Activated T-helper 9 cell treated with anti-CD3 and anti-CD28 coated beads, Interleukin-2, amount 50 U/mL, for 16 hours (primary cell): ENCODE results near the gene SLC47A2.

ENCODE experiments used
- DNase-seq: peaks from one replicate; pipeline ENCODE4 v3.0.0-alpha.2; 2020; ENCODE audit warnings: low read depth

SLC47A2 gene

DNA sequence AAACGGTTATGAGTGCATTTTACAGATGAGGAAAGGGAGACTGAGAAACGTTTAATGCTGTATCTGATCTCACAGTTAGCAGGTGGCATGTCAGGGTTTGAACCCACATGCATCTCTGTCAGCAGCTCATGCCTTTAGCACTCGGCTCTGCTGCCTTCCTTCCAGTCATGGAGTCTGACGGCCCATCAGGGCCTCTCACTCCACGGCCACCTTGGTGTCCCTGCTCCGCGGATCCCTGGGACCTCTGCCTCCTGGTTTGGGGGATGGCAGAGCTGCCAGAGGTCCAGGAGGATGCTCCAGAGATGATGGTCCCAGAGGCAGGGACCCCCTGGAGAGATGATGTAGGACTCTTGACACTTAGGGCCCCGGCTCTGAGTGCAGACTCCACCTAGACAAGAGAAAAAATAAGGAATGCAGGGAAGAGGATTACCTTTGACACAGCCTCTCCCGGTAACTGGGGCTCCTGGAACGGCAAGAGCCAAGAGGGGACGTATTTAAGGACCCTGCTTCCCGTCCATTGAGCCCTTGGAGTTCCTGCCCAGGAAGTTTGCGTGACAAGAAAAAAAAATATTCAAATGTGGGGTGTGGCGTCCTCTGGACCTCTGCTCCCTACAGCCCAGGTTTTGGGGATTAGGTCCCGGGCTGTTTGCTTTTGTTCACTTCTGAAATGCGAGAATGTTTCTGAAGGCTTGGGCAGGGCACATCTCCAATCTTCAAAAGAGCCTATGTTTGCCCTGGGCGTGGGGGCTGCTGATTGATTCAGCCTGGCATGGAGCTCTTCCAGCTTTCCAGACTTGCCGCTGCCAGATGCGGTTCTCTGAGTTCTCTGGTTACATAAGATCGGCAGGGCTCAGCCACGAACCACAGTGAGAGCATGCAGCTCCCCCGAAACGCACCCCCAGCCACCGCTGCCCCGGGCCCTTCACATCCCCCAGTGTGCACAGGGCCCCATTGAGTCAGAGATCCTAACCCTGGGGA is 31.7 kb upstream of the SLC47A2 start, which contains the start of gene ALDH3A1:
ALDH3A1 (minus strand) TSS at position 470 of the 978 bp plus-strand sequence. CDS start 3,169 bp downstream, outside the sequence.
- no peak for DNase-seq

DNA sequence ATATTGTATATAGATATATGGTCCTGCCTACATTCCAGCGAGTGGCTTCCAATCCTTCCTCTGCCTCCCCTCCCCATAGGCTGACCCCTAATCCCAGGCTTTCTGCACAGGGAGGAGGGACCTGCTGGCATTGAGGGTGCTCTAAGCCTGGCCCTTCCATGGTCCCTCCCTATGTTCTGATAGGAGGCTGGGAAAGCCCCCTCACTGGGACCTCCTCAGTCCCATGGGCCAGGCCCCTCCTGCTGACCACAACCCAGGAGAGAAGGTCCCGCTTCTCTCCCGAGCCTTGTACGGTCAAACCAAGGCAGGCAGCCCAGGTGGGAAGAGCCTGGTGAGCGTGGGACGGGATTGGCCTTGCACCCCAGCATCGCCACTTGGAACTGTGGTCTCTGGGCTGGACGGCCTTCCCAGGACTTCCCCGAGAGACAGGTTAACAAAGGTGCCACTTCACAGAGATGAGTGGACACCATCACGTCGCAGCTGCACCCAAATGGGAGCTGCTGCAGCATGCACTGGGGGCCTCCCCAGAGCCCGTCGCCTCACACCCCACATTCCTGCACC is 30.9 kb upstream of the SLC47A2 start:
- DNase-seq: no peak

DNA sequence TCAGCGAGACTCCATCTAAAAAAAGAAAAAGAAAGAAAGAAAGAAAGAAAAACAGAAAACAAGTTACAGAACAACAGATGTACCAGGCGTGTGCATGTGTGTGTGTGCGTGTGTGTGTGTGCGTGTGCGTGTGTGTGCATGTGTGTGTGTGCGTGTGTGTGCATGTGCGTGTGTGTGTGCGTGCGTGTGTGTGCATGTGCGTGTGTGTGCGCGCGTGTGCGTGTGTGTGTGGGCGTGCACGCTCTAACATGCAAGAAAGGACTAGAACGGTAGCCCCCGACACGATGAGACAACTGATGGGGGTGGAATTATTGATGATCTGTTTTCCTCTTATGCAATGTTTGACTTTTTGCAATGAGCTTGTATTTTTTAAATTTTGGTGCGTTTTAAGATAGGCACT is 30.1 kb upstream of the SLC47A2 start:
- no peak for DNase-seq

DNA sequence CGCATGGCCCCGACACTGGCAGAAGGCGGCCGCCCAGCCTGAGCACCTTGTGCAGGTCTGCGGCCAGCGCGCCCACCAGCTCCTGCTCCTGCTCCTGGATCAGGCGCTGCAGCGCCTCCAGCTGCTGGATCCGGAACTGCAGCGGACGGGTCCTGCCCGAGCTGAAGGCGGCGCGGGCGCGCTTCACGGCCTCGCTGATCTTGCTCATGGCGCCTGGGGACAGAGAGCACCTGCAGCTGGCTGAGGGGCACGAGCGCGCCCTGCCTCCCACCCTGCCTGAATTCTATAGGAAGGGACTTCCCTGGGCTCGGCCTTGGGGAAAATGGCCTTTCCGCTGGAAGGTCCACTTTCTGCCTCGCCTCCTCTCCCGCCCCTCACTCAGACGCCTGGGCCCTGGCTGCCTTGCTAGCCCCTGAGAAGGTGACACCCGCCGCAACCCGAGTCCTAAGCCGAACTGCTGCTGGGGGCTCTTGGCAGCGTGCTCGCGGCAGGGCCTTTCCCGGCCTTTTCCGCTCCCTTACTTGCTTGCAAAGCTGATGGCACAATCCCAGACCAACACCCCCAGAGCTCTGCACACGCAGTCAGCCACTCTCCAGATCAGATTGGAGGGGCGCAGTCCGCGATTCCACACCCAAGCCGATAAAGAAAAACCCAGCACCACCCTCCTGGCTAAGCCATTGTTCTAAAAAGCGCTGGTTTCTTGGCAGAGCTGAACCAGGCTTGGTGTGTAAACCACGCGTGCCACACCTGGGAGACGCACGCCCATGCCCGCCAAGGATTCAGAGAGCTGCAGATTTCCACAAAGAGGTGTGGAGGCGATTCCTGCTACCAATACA is 28.8 kb upstream of the SLC47A2 start:
- DNase-seq: peak; percentile 69

DNA sequence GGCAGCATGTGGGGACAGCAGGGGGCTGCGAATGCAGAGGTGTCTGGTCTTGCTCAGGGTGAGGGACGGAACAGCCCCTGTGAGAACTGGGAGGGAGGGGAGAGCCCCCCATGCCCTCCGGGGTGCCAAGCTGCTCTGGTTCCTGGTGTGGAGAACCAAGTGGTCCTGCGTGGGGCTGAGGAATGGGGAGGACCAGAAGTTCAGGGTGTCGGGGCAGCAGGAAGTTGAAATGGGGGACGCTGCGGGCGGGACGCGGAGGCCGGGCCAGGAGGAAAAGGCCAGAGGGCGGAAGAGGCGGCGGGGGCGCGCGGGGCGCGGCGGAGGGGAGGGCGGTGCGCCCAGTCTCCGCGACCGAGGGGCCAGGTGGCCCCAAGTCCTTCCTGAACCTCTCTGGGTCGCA is 28.1 kb upstream of the SLC47A2 start:
- no peak for DNase-seq

DNA sequence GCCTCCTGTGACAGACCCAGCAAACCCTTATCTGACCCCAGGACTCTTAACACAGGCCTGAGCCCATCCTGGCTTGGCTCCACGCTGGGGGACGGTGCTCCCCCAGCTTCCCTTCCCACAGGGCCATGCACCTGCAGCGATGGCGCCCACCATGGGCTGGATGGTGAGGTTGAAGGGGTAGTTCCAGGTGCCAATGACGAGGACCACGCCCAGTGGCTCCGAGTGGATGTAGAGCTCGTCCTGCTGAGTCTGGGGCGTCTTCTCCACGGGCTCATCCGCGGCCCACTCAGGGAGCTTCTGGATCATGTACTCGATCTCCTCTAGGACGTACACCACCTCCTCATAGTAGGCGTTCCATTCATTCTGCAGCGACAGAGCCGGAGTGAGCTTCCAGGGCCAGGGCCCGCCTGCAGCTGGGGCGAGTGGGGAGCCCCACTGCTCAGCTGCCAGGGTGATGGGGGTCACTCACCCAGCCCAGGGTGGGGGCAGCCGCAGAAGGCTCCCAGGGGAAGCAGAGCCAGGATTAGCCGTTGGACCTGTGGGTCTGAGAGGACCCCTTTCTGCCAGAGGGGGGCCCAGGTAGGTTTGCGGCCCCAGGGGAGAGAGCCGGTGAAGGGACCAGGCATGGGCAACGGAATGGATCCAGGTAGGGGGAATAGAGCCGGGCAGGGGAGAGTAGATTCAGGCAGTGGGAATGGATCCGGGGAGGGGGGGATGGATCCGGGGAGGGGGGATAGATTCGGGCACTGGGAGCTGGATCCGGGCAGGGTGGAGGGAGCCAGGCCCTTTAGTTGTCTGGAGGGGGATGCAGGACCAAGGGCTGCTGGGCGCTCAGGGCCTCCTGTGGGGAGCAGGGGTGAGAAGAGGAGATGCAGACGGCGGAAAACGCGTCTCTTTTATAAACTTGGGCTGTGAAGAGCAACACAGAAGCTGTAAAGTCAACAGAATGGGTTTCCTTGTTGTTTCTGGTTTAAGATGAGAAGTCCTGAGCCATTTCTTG is 27.0 kb upstream of the SLC47A2 start:
- DNase-seq: no peak

DNA sequence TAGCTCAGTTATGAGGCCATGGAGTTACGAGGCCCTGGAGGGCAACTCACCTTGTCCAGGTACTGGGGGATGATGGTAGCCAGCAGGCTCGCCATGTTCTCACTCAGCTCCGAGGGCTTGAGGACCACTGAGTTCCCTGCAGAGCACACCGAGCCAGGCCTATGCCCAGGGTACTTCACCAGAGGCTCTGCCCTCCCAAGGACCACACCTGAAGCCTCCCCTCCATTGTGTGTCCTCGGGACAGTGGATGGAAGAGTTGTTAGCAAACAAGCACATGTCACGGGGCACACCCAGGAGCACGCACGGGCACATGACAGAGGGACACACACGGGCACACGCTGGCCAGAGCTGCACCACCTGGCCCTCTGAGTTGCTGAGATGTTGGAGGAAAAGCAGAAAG is 26.1 kb upstream of the SLC47A2 start:
- DNase-seq: no peak

DNA sequence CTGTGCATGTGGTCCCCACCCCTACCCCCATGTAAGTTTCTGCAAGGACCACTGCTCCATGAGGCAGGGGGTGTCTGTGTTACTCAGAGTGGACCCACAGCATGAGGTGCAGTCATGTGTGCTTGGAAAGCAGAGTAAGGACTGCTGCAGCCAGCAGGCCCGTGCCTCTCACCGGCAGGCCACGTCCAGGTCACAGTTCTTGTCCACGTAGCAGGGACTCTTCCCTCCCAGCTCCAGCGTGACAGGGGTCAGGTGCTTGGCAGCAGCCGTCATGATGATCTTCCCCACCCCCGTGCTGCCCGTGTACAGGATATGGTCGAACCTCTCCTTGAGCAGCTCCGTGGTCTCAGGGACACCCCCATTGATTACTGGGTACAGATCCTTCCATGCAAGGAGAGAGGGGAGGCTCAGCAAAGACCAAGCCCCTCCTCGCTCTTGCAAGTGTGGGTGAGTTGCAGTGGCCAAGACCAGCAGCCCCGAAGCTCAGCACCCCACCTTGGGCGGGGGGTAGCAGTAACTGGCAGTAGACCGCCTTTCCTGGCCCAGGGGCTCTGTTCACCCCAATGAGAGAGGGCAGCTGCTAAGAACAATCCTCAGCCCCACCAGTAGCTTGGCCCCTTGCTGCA is 25.6 kb upstream of the SLC47A2 start:
- no peak for DNase-seq

DNA sequence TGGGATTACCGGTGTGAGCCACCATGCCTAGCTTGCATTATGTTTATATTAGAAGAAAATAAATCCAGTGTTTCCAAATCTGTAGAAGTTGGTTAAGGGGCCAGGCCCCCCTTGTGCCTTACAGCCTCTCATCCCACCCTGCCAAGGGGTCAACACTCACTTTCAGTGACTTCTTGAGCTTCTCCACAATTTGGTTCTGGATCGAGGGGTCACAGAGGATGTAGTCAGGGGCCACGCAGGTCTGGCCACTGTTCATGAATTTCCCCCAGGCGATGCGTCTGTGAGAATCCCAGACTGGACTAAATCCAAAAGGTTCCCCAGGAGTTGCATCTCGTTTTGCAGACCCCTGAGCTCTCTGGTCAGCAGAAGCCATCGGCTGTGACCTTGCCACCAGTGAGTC is 24.5 kb upstream of the SLC47A2 start:
- DNase-seq: no peak

DNA sequence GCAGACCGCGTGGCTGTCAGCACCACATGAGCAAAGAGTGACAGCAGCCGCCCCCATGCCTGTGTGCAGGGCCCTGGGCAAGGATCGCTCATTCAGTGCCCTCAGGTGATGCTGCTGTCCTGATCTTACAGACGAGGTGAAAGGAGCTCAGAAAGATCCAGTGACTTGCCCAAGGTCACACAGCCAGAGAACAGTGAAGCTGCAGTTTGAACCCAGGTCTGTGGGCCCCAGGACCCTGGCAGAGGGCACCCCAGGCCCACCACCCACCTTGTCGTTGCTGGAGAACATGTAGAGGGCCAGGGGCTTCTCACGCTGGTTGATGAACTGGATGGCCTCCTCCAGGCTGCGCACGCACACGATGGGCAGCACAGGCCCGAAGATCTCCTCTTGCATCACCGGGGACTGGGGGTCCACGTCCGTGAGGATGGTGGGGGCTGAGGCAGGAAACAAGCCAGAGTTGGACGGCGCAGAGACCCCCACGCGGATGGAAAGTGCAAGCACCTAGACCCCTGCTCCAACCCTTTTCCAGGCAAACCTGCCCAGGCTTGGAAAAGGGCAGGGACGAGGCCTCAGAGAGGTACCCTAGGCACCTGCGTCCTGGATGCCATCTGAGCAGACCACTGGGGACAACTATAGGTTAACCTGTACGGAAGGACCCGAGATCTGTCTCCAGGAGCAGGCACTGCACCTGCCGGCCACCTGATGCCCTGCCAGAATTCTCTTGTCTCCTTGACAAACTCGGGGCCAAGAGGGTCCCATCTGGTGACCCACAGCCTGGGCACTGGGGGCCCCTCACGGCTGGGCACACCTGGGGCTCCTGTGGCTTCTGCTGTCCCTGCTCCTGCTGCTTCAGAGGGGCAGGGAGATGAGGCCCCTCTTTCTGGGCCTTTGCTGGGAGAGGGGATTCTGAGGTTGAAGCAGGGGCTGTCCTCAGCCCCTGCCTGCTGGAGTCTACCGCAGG is 23.1 kb upstream of the SLC47A2 start:
- DNase-seq: no peak

DNA sequence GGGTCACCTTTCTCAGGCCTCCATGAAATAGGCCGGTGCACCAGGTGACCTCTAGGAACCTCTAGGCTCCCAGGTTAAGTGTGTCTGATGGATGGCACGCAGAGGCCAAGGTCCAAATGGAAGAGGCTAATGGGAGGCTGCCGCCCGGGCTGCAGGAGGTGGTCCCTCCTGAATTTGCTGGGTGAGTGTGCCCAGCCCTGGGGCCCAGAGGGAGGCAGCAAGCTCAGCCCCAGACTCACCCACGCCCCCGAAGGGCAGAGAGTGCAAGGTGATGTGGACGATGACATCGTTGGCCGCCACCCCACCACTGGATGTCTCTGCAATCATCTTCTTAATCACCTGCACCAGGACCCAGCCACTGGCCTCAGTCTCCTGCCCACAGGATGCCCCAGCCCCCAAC is 22.4 kb upstream of the SLC47A2 start:
- no peak for DNase-seq

DNA sequence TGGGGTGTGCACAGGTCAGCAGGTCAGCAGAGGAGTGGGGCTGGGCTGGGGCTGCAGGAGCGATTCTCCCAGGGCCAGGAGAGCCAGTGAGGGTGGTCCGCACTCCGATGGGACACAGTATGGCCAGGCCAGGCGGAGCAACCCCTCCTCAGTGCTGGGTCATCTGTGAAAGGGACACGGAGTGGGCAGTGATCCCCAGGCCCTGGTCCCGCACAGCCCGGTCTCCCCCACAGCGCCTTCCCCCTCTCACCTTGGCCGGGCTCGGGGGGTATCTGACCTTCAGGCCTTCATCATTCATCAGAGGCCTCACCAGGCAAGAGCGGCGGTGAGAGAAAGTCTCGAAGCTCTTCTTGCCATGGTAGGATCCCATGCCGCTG is 21.7 kb upstream of the SLC47A2 start:
- no peak for DNase-seq

DNA sequence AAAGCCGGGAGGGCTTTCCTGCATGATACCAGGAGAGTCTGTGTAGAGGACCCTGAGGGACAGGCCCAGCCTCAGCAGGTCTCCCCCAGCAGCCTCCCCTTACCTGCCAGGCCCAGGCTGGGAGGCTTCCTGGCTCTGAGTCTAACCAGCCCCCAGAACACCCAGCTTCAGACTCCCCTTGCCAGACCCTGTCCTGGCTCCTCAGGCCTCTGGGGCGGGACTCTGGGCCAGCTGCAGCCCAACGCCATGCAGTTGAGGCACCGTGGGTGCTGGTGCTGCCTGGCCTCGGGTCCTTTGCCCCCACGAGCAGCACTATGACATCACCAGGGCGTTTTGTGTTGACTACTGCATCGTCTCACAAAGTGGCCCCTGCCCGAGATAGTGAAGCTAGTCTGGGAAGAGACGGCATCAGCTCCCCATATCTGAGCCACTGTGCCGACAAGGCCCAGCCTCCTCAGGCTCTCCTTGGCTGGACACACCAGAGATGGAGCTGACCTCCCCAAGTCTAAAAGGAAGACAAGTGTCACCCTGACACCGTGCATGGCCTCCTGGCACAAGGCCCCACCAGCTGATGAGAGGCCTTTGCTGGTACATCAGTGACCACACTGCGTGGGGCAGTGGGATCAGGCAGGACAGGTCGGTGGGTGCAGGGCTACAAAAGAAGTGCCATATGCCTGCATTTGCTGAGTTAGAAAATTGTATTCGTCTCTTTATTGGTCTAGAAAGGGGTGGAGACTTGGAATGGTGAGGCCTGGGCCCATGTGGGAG is 21.1 kb upstream of the SLC47A2 start:
- no peak for DNase-seq

DNA sequence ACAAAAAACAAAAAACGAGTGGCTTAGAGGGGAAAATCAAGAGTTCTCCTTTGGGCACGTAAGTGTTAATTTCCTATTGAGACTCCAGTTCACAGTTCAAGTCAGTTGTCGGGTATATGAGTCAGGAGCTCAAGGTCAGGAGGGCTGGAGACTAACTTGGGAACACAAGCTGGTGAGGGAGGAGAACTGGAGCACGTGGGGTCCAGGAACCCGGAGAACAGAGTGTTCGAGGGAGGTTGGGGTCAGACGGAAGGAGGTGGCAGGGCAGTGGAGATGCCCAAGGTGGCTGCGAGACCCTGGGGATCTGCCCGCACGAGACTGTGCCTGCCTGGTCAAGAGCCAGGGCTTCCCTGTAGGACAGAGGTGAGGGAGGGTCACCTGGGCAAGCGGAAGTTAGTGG is 19.7 kb upstream of the SLC47A2 start:
- no peak for DNase-seq

DNA sequence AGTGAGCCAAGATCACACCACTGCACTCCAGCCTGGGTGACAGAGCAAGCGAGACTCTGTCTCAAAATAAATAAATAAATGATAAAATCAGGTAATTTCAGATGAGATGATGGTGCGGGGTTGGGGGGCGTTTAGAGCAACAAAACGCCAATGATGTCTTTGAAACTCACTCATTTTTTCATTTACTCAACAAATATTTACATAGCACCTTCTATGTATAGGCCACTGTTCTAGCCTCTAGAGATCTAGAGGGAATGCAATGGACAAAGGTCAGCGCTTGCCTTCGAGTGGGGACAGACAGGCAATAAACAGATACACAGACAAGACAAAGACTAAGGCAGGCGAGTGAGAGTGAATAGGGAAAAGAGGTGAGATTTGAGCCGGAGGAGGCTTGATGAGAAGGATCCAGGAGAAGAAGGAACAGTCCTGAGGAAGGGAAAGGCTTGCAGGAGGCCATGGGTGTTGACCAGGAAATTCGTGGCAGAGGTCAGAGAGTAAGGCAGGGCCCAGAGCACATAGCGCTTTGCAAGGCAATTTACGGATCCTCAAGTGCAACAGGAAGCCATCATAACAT is 17.7 kb upstream of the SLC47A2 start:
- DNase-seq: no peak

DNA sequence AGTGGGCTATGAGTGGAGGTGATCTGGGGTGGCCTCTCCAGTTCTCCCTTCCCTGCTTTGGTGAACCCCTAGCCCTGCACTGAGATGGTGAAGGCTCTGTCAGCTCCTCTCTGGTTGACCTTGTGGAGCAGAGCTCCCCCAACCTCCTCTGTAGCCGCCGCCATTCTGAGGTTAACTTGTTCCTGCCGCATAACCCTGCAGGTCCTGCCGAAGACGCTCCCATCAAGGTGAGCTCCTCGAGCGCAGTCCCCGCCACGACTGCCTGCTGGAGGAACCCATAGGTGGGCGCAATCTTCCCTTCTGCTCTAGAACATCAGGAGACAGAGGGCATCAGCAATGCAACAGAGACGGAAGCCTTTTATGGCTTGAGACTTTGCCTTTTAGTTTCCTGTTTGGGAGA is 15.2 kb upstream of the SLC47A2 start:
- DNase-seq: no peak

DNA sequence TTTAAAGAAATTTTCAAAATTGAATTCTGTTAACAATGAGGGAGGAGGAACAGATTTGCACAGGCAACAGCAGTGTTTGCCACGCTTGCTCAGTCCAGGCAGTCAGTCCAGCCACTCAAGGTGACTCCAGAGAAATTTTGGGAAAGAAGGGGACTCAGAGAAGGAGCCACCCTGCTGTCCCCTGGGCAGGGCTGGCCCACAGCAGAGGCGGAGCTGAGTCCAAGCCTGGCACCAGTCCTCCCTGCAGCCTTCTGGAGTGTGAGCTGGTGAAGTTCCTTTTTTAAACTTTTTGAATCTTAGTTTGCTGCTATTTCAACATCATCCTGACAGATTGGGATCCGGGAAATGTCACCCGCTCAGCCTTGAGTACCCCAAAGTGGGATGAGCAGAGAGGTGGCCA is 14.5 kb upstream of the SLC47A2 start:
- no peak for DNase-seq

DNA sequence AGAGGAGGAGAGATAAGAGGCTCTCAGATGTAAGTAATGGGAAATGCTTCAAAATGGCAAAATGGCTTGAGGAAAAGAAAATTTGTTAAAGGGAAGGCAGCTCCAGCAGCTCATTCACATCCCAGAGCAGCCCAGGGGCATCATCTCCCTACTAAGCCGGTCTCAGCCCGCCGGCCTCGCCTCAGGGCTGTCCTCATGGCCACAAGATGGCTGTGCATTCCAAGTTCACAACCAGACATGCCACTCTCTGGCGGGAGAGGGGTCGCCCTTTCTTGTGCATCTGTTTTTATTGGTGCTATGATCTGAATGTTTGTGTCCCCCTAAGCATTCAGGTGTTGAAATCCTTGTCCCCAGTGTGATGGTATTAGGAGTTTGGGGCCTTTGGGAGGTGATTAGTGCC is 13.5 kb upstream of the SLC47A2 start:
- DNase-seq: no peak

DNA sequence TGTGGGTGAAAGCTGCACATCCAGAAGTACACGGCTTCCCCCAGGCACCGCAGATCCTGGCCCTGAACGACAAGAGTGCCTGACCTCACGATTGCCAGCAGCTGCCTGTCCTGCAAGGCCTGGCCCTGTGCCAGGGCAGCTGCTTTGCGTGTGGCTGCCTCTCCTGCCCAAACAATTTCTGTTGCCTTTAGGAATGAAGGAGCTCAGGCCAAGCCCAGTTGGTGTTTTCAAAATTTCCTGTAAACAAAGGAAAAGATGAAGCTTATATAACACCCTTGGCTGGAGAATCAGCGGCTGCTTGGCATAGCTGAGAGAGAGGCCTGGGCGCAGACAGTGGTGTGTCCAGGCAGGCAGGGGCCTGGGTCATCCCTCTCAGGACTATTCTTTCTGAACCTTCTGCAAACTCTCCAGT is 11.7 kb upstream of the SLC47A2 start:
- DNase-seq: no peak
